Stimulated activated CD8-positive, alpha-beta memory T cell treated with anti-CD3 and anti-CD28 coated beads, Interleukin-7, amount 100 ng/mL, for 24 hours (primary cell): Measurements from ENCODE around the gene PGC.
A peak's percentile ranks its signal among the peaks of the same experiment; 100 is the strongest.

ENCODE experiments used
- DNase-seq: peaks from one replicate; pipeline ENCODE4 v3.0.0-alpha.2; 2020; ENCODE audit warnings: low read depth

Gene PGC

GRCh38 chr6:41746107-41746506 is 1.1 kb downstream of the PGC start:
- DNase-seq, result no peak

GRCh38 chr6:41744236-41744787 is 2.9 kb downstream of the PGC start:
- no peak for DNase-seq

- DNase-seq, result no peak
Observed at GRCh38 chr6:41743406-41744235, 3.6 kb downstream of the PGC start.

- no peak for DNase-seq
Observed at GRCh38 chr6:41741625-41742490, 5.3 kb downstream of the PGC start.

- no peak for DNase-seq
Observed at GRCh38 chr6:41740366-41741162, 6.6 kb downstream of the PGC start.

GRCh38 chr6:41739041-41739440 is 8.2 kb downstream of the PGC start:
- DNase-seq, result no peak

- DNase-seq, result no peak
Observed at GRCh38 chr6:41737591-41738130, 9.5 kb downstream of the PGC start.

GRCh38 chr6:41736800-41737555 is 10.2 kb downstream of the PGC start:
- no peak for DNase-seq

- no peak for DNase-seq
Observed at GRCh38 chr6:41736186-41736733, 10.9 kb downstream of the PGC start.

GRCh38 chr6:41735427-41736185 is 11.6 kb downstream of the PGC start, which contains the start of gene TFEB:
Gene TFEB (minus strand): TSS chr6:41735608. CDS start chr6:41691213, 44,395 bp downstream.
- peak; percentile 82 for DNase-seq

GRCh38 chr6:41734666-41735426 is 12.4 kb downstream of the PGC start:
- peak; percentile 30 for DNase-seq

GRCh38 chr6:41733707-41734665 is 13.2 kb downstream of the PGC start:
- DNase-seq, result peak; percentile 18

- DNase-seq, result no peak
Observed at GRCh38 chr6:41733360-41733706, 13.9 kb downstream of the PGC start.

GRCh38 chr6:41732591-41733359 is 14.4 kb downstream of the PGC start:
- DNase-seq, result no peak

- DNase-seq, result no peak
Observed at GRCh38 chr6:41732149-41732548, 15.0 kb downstream of the PGC start.

- no peak for DNase-seq
Observed at GRCh38 chr6:41731561-41732086, 15.6 kb downstream of the PGC start.
